HL-60/S4 treated with retinoic acid at 250 ng/mL for 4 days and 3 days (cell line): ENCODE results near the gene CYP26A1.
"Not testable (repeated sequence)": the region's sequence is repeated elsewhere in the genome, so short reads cannot be mapped to it uniquely, and the experiment has no call there.

Experiments
- in situ Hi-C: fragments of 300-500 bp; cut with MboI; formaldehyde crosslinking; loops from 2 replicates; pipeline ENCODE4 v1.7.0; 2022; ENCODE audit warnings: low sequenced_read_pairs

Gene CYP26A1

GRCh38 chr10:93077860-93078337, 4.2 kb downstream of the CYP26A1 start:
- in situ Hi-C loops, result no loop called here

- in situ Hi-C loops, result loop anchor here (10.0 kb wide), 1 partner anchor 265 kb away; no protein-coding TSS in a partner anchor
Measured at GRCh38 chr10:93079663-93080349, 6.1 kb downstream of the CYP26A1 start.

- in situ Hi-C loops, result loop anchor here (10.0 kb wide), 1 partner anchor 264 kb away; no protein-coding TSS in a partner anchor
Measured at GRCh38 chr10:93080350-93081046, 6.8 kb downstream of the CYP26A1 start.

- in situ Hi-C loops, result loop anchor here (10.0 kb wide), 1 partner anchor 263 kb away; no protein-coding TSS in a partner anchor
Measured at GRCh38 chr10:93081318-93081717, 7.6 kb downstream of the CYP26A1 start.

GRCh38 chr10:93081834-93082233, 8.1 kb downstream of the CYP26A1 start:
- in situ Hi-C loops, result loop anchor here (10.0 kb wide), 1 partner anchor 263 kb away; no protein-coding TSS in a partner anchor

- in situ Hi-C loops, result loop anchor here (10.0 kb wide), 1 partner anchor 261 kb away; no protein-coding TSS in a partner anchor
Measured at GRCh38 chr10:93083743-93084539, 10.2 kb downstream of the CYP26A1 start.

- in situ Hi-C loops, result loop anchor here (10.0 kb wide), 1 partner anchor 259 kb away; no protein-coding TSS in a partner anchor
Measured at GRCh38 chr10:93085272-93085859, 11.7 kb downstream of the CYP26A1 start.

- in situ Hi-C loops, result loop anchor here (10.0 kb wide), 1 partner anchor 259 kb away; no protein-coding TSS in a partner anchor
Measured at GRCh38 chr10:93086289-93086688, 12.6 kb downstream of the CYP26A1 start.

GRCh38 chr10:93087846-93088245, 14.2 kb downstream of the CYP26A1 start:
- in situ Hi-C loops, result loop anchor here (10.0 kb wide), 1 partner anchor 257 kb away; no protein-coding TSS in a partner anchor

GRCh38 chr10:93088466-93088865, 14.8 kb downstream of the CYP26A1 start:
- in situ Hi-C loops, result loop anchor here (10.0 kb wide), 1 partner anchor 256 kb away; no protein-coding TSS in a partner anchor

GRCh38 chr10:93090619-93091018, 16.9 kb downstream of the CYP26A1 start:
- in situ Hi-C loops, result no loop called here

GRCh38 chr10:93091960-93092359, 18.3 kb downstream of the CYP26A1 start:
- in situ Hi-C loops, result no loop called here

GRCh38 chr10:93095225-93095624, 21.5 kb downstream of the CYP26A1 start:
- in situ Hi-C loops, result no loop called here

- in situ Hi-C loops, result no loop called here
Measured at GRCh38 chr10:93096901-93097300, 23.2 kb downstream of the CYP26A1 start.

- in situ Hi-C loops, result no loop called here
Measured at GRCh38 chr10:93097386-93097785, 23.7 kb downstream of the CYP26A1 start.

- in situ Hi-C loops, result no loop called here
Measured at GRCh38 chr10:93098816-93099215, 25.1 kb downstream of the CYP26A1 start.

- in situ Hi-C loops, result no loop called here
Measured at GRCh38 chr10:93099670-93100069, 26.0 kb downstream of the CYP26A1 start.

GRCh38 chr10:93101148-93101547, 27.5 kb downstream of the CYP26A1 start:
- in situ Hi-C loops, result not testable (repeated sequence)

- in situ Hi-C loops, result no loop called here
Measured at GRCh38 chr10:93103953-93104352, 30.3 kb downstream of the CYP26A1 start.

- in situ Hi-C loops, result no loop called here
Measured at GRCh38 chr10:93106631-93107072, 33.0 kb downstream of the CYP26A1 start.
